ENCODE results near the gene MINK1. TPM values are rescaled to one million over a fixed set of nuclear protein-coding genes. Genes with fewer than 3 reads are reported as not detected.
A peak's percentile ranks its signal among the peaks of the same experiment; 100 is the strongest.

MINK1 gene
- total RNA-seq, 2 experiments from 2014 or later: 40.6 to 62.5 TPM

DNA sequence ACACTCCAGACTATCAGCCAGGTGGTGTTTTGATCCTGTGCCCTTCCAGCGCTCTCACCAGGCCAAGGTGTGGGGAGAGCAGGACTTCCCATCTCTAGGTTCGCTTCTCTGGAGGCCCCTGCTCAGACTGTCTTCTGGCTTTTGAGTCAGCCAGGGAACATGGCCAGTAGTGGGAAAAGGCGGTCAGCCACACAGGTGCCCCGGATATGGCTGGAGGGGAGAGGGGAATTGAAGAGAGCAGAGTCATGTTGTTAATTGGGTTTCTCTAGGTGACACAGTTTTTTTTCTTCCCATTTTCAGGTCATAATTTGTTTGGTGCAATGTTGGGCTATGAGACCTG lies 1.5 kb downstream of the MINK1 start:
- Histone ChIP-seq H3K79me2 (ENCODE audit: insufficient read depth, low read depth, low read length) (peaks cover 37% of the 10 kb centered on the region), H3K4me1 (ENCODE audit: insufficient read depth, low read length, poor library complexity, severe bottlenecking) (peaks cover 23% of the 10 kb centered on the region), H3K9me2 (ENCODE audit: insufficient read depth, low read length) (no peaks in the 10 kb centered on the region), H4K20me1 (ENCODE audit: insufficient read depth, low read length) (no peaks in the 10 kb centered on the region), H3K27ac (ENCODE audit: low read depth, low read length, poor library complexity, severe bottlenecking) (peak overlapping the region; percentile 49), H3K4me2 (ENCODE audit: low read length) (peak overlapping the region; percentile 80), H3K4me3 (ENCODE audit: low read depth, low read length, poor library complexity, severe bottlenecking) (peak overlapping the region; percentile 87), H3K36me3 (ENCODE audit: insufficient read depth, low read length) (peaks cover 28% of the 10 kb centered on the region; the same call in 1 of the 2 replicates), H2AFZ (ENCODE audit: low read length) (no peak overlapping the region), H3K9me3 (ENCODE audit: low read length) (no peaks in the 10 kb centered on the region)
- no TSS peak for BruUV-seq (replicated peaks)
- CTCF ChIA-PET (ENCODE audit: unreplicated experiment): no interaction called here
- peak; percentile 11 for DNase-seq (ENCODE audit: low spot score)
- POLR2A ChIA-PET: no interaction called here
- TF ChIP-seq EZH2phosphoT487 (IDR thresholded peaks at IDR 0.05; ENCODE audit: borderline replicate concordance, low read depth, low read length): no peak
- TF ChIP-seq CTCF (conservative IDR thresholded peaks at IDR 0.05; ENCODE audit: low read length): no peak
- intact Hi-C loops (cut with micrococcal nuclease; ENCODE audit: unreplicated experiment): loop anchor here (5.0 kb wide), 1 partner anchor 197 kb away; no protein-coding TSS in a partner anchor

GRCh38 chr17:4836221-4836620 lies 3.1 kb downstream of the MINK1 start:
- POLR2A ChIA-PET: interaction anchor here (0.5 kb wide), 1 partner anchor 263 kb away, joined by 4 read pairs; no protein-coding TSS in a partner anchor
- no peaks in the 10 kb centered on the region for H3K9me3 ChIP-seq (ENCODE audit: low read length)
- peak overlapping the region; percentile 80 for H3K4me2 ChIP-seq (ENCODE audit: low read length)
- BruUV-seq (replicated peaks): no TSS peak
- no peak for DNase-seq (ENCODE audit: low spot score)
- H2AFZ ChIP-seq (ENCODE audit: low read length): no peak overlapping the region
- H3K4me1 ChIP-seq (ENCODE audit: insufficient read depth, low read length, poor library complexity, severe bottlenecking): peaks cover 23% of the 10 kb centered on the region
- peaks cover 37% of the 10 kb centered on the region for H3K79me2 ChIP-seq (ENCODE audit: insufficient read depth, low read depth, low read length)
- no peak overlapping the region for H3K27ac ChIP-seq (ENCODE audit: low read depth, low read length, poor library complexity, severe bottlenecking)
- intact Hi-C loops (cut with micrococcal nuclease; ENCODE audit: unreplicated experiment): no loop called here
- TF ChIP-seq EZH2phosphoT487 (IDR thresholded peaks at IDR 0.05; ENCODE audit: borderline replicate concordance, low read depth, low read length) (no peak), CTCF (conservative IDR thresholded peaks at IDR 0.05; ENCODE audit: low read length) (no peak)
- no peaks in the 10 kb centered on the region for H4K20me1 ChIP-seq (ENCODE audit: insufficient read depth, low read length)
- H3K4me3 ChIP-seq (ENCODE audit: low read depth, low read length, poor library complexity, severe bottlenecking): peak overlapping the region; percentile 87
- no peaks in the 10 kb centered on the region for H3K9me2 ChIP-seq (ENCODE audit: insufficient read depth, low read length)
- H3K36me3 ChIP-seq (ENCODE audit: insufficient read depth, low read length): peaks cover 28% of the 10 kb centered on the region; the same call in 1 of the 2 replicates
- CTCF ChIA-PET (ENCODE audit: unreplicated experiment): no interaction called here

- Histone ChIP-seq H3K9me2 (ENCODE audit: insufficient read depth, low read length) (no peaks in the 10 kb centered on the region), H2AFZ (ENCODE audit: low read length) (no peak overlapping the region), H3K4me1 (ENCODE audit: insufficient read depth, low read length, poor library complexity, severe bottlenecking) (peaks cover 23% of the 10 kb centered on the region), H3K9me3 (ENCODE audit: low read length) (no peaks in the 10 kb centered on the region), H3K36me3 (ENCODE audit: insufficient read depth, low read length) (peaks cover 31% of the 10 kb centered on the region; the same call in 1 of the 2 replicates), H3K4me2 (ENCODE audit: low read length) (no peak overlapping the region), H4K20me1 (ENCODE audit: insufficient read depth, low read length) (no peaks in the 10 kb centered on the region), H3K79me2 (ENCODE audit: insufficient read depth, low read depth, low read length) (peaks cover 37% of the 10 kb centered on the region), H3K4me3 (ENCODE audit: low read depth, low read length, poor library complexity, severe bottlenecking) (no peak overlapping the region), H3K27ac (ENCODE audit: low read depth, low read length, poor library complexity, severe bottlenecking) (no peak overlapping the region)
- POLR2A ChIA-PET: interaction anchor here (0.5 kb wide), 1 partner anchor 33 kb away, joined by 3 read pairs; no protein-coding TSS in a partner anchor
- TF ChIP-seq CTCF (conservative IDR thresholded peaks at IDR 0.05; ENCODE audit: low read length) (no peak), EZH2phosphoT487 (IDR thresholded peaks at IDR 0.05; ENCODE audit: borderline replicate concordance, low read depth, low read length) (no peak)
- intact Hi-C loops (cut with micrococcal nuclease; ENCODE audit: unreplicated experiment): no loop called here
- DNase-seq (ENCODE audit: low spot score): no peak
- CTCF ChIA-PET (ENCODE audit: unreplicated experiment): interaction anchor here (0.5 kb wide), 2 partner anchors 43 to 733 kb away, joined by 3 read pairs; no protein-coding TSS in a partner anchor
- no TSS peak for BruUV-seq (replicated peaks)
Measured at GRCh38 chr17:4837471-4838308, 4.5 kb downstream of the MINK1 start.
